NT2/D1 (cell line): Measurements from ENCODE around the gene COG7.
"Not testable (repeated sequence)": the region's sequence is repeated elsewhere in the genome, so short reads cannot be mapped to it uniquely, and the experiment has no call there.

Source experiments
- YY1 ChIP-seq: IDR thresholded peaks from 2 replicates; pipeline ENCODE4 v1.6.1; 2011; ENCODE audit not compliant: insufficient read length, insufficient read depth
- ZNF274 ChIP-seq: IDR thresholded peaks from 2 replicates; pipeline ENCODE4 v1.6.1; 2011; ENCODE audit warnings: mild to moderate bottlenecking, low read depth, low read length

GRCh38 chr16:23462994-23463393 lies 10.0 kb upstream of the COG7 start:
- not testable (repeated sequence) for TF ChIP-seq YY1, ZNF274
